Measurements from ENCODE around the gene CLDN6. TPM values are rescaled to one million over a fixed set of nuclear protein-coding genes. Genes with fewer than 3 reads are reported as not detected.
A peak's percentile ranks its signal among the peaks of the same experiment; 100 is the strongest.

Gene CLDN6
- total RNA-seq, 1 donor from 2014 or later, result not detected

- H3K36me3 ChIP-seq, result no peaks in the 10 kb centered on the region
- no peak overlapping the region for H3K4me3 ChIP-seq
- H3K4me1 ChIP-seq, result peaks cover 17% of the 10 kb centered on the region
- ATAC-seq, result no peak
- H3K27me3 ChIP-seq (ENCODE audit: low read depth), result peaks cover 63% of the 10 kb centered on the region
- no peak for TF ChIP-seq CTCF (IDR thresholded peaks at IDR 0.05)
- DNase-seq, result no peak
- intact Hi-C loops (cut with DNase I), result no loop called here
- no peaks in the 10 kb centered on the region for H3K9me3 ChIP-seq
- H3K27ac ChIP-seq, result no peak overlapping the region
These were observed 4.5 kb downstream of the CLDN6 start for GRCh38 chr16:3013491-3013951.

DNA sequence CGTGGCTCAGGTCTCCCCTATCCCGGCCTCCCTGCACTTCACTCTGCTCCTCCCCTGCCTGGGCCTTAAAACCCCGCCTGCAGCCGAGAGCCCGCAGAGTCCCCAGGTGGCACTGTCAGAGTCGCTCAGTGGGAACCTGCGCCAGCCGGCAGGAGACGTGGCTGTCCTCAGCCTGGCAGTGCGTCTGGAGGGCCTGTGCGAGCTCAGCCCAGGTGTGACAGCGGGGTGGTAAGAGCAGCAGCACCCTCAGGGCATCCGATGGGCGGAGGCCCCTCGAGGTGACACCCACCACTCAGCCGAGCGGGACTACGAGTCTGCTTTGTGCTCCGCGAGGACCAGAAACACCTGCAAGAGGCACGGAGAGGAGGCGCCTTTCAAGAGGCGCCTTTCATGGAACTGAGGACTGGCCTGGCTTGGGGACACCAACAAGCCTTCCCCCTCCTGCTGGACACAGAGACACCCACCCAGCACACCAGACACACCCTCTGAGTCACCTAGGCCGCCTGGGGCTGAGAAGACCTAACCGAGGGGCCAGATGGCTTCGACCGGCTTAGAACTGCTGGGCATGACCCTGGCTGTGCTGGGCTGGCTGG lies 5.1 kb downstream of the CLDN6 start, which contains the start of gene CLDN9:
CLDN9 (plus strand) TSS at position 96 of the 593 bp plus-strand sequence; CDS start at position 536, 440 bp downstream.
- H3K4me3 ChIP-seq, result no peak within 1 kb of the TSS
- H3K4me1 ChIP-seq, result peaks cover 17% of the 10 kb centered on the region
- DNase-seq (no peak), ATAC-seq (peak; percentile 61 to 66)
- H3K27ac ChIP-seq, result no peak within 1 kb of the TSS
- no peaks in the 10 kb centered on the region for H3K36me3 ChIP-seq
- H3K9me3 ChIP-seq, result no peaks in the 10 kb centered on the region
- intact Hi-C loops (cut with DNase I), result no loop called here
- H3K27me3 ChIP-seq (ENCODE audit: low read depth), result peaks cover 63% of the 10 kb centered on the region
- TF ChIP-seq CTCF (IDR thresholded peaks at IDR 0.05), result no peak

DNA sequence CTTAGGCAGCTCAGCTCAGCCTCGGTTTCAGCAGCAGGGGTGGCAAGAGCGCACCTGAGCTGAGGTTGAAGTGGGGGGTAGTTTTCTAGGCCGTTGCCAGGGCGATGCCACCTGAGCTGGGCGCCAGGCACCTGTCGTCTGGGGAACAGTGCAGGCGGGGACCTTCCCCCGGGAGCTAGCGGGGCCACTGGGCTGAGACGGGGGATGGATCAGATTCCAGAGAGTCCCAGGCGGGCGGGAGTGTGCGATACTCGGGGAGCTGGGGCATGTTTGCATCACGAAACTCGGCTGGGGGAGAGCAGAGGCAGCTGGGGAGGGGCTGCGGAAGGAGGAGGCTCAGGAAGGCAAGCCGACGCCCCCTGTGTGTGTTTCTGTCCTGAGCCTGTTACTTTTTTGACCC lies 5.7 kb downstream of the CLDN6 start:
- ATAC-seq (peak; percentile 7 to 36), DNase-seq (no peak)
- Histone ChIP-seq H3K36me3 (no peaks in the 10 kb centered on the region), H3K4me3 (no peak overlapping the region), H3K27me3 (ENCODE audit: low read depth) (peaks cover 62% of the 10 kb centered on the region), H3K9me3 (no peaks in the 10 kb centered on the region), H3K27ac (no peak overlapping the region), H3K4me1 (peaks cover 22% of the 10 kb centered on the region)
- TF ChIP-seq CTCF (IDR thresholded peaks at IDR 0.05), result no peak
- intact Hi-C loops (cut with DNase I), result no loop called here

GRCh38 chr16:3010510-3010909 lies 7.5 kb downstream of the CLDN6 start:
- Histone ChIP-seq H3K4me3 (no peak overlapping the region), H3K9me3 (no peaks in the 10 kb centered on the region), H3K27ac (peak overlapping the region; percentile 73), H3K36me3 (no peaks in the 10 kb centered on the region), H3K4me1 (peaks cover 28% of the 10 kb centered on the region), H3K27me3 (ENCODE audit: low read depth) (peaks cover 66% of the 10 kb centered on the region)
- intact Hi-C loops (cut with DNase I), result no loop called here
- ATAC-seq (no peak), DNase-seq (no peak)
- TF ChIP-seq CTCF (IDR thresholded peaks at IDR 0.05), result no peak

DNA sequence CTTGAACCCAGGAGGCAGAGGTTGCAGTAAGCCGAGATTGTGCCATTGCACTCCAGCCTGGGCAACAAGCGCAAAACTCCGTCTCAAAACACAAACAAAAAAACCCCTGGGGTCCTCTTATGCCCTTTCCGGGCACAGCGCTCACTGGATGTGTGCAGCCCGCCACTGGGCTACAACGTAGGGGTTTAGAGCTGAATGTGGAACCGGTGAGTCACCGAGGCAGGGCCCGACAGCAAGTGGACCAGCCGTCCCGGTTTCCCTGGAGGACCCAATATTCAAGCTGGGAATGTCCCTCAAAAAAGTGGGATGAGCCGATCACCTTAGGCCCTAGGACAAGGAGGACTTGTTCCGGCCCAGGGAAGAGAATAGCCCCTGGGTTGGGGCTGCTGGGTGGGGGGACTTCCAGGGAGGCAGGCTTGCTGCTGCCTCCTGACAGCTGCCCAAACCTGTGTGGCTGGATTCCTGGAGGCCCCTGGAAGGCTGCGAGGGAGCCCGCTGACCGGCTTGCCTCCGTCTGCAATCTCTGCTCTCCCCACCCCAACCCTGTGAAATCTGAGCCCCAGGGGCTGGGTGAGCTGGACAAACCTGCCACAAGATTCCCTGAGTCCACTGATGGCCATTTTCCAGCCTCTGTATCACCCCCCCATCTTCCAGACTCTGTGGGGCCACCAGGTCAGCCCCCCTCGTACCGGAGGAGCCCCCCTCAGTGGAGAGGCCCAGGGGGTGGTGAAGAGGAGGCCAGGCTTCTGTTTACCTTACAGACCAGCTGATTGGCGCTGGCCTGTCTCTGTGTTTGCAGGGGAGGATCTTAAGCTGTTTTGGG lies 8.2 kb downstream of the CLDN6 start:
- Histone ChIP-seq H3K36me3 (no peaks in the 10 kb centered on the region), H3K4me1 (peaks cover 31% of the 10 kb centered on the region), H3K27ac (peak overlapping the region; percentile 73), H3K9me3 (no peaks in the 10 kb centered on the region), H3K27me3 (ENCODE audit: low read depth) (peaks cover 71% of the 10 kb centered on the region), H3K4me3 (no peak overlapping the region)
- ATAC-seq, result peak; percentile 72 to 76
- intact Hi-C loops (cut with DNase I), result no loop called here
- DNase-seq, result peak; percentile 88
- TF ChIP-seq CTCF (IDR thresholded peaks at IDR 0.05), result no peak
